ENCODE data around the gene SULT4A1.

SULT4A1 gene

DNA sequence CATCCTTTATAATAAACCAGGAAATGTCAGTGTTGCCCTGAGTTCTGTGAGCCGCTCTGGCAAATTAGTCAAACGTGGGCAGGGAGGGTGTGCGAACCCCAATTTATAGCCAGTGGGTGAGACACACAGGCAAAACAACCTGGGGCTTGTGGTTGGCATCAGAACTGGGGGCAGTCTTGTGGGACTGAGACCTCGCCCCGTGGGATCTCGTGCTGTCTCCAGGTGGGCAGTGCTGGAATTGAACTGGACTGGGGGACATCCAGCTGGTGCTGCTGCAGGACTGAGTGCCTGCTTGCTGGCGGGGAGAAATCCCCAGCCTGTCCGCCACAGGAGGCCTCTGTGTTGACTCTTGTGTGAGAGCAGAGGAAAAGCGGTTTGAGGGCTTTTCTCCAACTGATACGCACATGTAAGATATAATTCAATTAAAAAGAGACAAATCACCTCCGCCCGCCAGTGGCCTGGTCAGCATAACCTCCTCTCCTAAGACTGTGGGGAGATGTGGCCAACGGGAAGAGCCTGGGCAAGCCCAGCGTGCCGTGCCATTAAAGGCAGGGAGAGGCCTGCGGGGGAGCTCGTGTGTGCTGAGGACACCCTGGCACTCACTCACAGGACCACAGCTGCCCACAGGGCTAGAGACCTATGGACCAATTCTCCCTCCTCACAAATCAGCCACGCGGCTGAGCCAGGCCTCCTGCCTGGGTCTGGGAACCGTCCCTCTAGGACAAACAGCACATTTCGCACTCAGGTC, 18.4 kb downstream of the SULT4A1 start:
- DNase-seq, result no peak

DNA sequence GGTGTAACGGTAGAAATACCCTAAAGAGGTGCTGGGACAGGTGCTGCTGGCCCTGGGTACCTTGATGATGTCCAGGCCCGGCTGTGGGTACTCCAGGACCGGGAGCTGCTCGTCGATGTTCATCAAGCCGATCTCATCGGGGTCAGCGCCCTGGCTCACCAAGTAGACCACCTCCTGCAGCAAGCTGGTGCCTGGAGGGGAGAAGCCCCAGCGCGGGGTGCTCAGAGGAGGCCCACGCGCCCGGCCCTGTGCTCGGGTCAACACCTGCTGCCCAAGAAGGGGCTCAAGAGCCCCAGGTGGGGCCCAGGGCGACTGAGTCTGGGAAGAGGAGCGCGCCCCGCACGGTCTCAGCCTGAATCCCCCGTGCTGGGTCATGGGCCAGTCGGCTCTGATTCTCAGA, 20.6 kb downstream of the SULT4A1 start:
- no peak for DNase-seq

DNA sequence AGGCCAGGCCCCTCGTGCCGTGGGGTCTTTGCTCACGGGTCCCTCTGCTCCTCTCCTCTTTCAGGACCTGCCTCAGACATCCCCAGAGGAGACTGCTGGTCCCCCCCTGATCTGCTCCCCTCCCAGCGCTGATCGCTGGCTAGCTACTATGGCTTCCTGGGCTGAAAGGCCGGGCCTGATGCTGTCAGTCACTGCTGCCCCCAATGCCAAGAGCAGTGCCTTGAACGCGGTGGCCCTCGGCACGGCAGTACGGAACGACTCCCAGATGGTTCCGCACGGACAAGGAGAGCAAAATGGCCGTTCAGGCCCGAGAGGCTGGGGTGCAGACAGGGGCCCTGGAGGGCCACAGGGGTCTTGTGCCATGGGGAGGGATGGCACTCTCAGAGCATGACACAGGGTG, 21.5 kb downstream of the SULT4A1 start:
- no peak for DNase-seq

DNA sequence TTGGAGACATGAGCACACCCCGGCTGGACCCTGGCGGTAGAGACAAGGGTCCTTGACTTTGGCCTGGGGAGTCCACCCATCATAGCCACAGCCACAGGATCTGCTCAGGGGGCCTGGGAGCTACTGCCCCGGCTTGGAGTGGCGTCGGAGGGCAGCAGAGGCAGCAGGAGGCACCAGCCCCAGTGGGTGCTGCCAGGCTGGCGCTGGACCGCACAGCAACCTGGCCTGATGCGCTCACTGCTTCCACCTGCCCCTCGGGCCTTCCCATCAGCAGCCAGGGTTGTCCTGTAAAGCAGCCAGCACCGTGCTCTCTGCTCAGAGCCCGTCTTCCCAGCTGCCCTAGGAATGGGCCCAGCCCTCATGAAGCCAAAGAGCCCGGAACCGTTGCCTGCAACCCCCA, 21.9 kb downstream of the SULT4A1 start:
- no peak for DNase-seq

DNA sequence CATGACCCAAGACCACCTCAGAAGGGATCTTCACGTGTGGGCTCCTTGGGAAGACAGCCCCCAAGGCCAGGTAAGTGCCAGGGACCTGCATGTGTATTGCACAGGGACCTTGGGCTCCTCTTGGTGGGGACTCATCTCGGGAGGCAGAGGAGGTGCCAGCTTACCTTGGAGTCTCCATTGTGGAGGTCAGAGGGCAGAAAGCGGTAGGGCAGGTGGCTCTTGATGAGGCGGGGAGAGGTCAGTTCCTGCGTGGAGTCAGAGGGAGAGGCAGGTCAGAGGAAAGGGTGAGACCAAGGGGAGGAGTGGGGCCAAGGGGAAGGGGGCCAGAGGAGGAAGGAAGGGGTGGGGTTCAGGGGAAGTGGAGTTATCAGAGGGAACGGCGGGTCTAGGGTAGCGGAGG, 22.5 kb downstream of the SULT4A1 start:
- no peak for DNase-seq

DNA sequence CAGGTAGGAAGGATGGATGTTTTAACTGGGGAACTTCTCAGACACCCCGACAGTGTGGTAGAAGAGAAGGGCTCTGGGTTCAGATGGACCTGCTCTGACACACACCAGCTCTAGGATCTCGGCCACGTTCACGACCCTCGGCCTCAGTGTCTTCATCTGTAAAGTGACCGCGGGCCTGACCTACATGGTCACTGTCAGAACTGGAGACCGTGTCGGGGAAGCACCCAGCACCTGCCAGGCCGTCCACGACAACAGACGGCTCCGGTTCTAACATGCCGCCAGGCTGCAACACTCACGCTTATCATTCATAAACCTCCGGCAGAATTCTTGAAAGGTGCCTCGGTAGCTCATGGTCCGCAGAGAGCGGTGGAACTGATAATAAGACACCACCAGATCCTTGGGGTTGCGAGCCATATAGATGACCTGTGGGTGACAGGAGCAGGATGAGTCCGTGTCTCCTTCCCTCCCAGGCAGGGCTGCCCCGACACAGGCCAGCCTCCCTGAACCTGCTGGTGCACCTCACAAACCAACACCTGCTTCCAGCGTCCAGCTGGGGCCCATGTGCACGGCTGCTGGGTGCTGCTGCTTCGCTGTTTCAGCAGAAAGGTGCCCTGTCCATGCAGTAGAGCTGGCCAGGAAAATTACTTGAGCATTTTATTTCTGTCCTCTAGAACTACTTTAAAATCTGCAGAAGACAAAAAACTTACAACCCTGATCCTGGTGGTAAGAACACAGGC, 23.6 kb downstream of the SULT4A1 start:
- DNase-seq, result no peak

DNA sequence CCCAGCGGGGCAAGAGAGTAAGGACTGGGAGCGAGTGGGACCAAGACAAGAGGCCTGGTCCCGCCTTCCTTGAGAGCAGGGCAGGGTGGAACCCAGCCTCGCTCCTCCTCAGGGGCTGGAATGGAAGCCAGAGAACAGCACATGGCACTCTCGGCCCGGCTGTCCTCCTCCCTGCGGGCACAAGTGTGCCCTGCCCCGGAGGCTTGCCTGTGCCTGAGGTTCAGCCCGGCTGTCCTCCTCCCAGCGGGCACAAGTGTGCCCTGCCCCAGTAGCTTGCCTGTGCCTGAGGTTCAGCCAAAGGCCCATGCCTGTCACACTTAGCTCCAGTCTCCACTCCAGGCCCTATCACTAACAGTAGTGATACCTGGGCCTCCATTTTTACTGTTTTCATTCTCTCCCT, 24.2 kb downstream of the SULT4A1 start:
- DNase-seq, result no peak

DNA sequence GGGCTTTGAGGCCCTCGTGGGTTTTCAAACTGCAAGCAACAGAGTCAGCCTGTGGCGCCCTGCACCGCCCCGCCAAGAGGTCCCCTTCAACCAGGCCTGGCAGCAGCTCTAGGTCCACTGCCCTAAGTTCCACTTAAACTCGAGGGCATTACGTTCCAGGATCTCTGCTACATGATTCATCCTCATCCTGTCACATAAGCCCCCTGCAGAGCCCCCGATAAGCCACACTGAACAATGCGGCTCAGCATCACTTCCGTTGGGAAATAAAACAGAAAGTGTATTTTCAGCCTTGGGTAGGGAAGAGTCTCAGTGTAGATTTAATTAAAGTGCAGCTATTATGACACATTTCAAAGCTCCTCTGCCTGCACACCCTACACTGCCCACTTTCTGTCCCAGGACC, 24.6 kb downstream of the SULT4A1 start:
- no peak for DNase-seq

DNA sequence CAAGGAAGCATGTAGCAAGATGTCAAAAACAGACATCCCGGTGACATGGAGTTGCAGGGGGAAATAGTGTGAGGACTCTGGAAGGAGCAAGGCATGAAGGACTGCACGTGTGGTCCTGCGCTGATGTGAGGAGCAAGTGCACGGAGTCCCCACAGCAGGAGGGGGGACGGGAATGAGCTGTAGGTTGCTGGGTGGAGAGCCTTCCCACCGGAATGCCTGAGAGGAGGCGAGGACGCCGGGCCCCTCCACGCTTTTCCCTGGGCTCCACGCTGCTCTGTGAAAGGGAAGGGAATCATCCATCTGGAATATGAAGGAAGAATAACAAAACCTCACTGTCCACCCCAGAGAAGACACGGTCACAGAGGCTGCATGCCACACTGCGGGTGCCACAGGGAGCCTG, 26.6 kb downstream of the SULT4A1 start:
- no peak for DNase-seq

DNA sequence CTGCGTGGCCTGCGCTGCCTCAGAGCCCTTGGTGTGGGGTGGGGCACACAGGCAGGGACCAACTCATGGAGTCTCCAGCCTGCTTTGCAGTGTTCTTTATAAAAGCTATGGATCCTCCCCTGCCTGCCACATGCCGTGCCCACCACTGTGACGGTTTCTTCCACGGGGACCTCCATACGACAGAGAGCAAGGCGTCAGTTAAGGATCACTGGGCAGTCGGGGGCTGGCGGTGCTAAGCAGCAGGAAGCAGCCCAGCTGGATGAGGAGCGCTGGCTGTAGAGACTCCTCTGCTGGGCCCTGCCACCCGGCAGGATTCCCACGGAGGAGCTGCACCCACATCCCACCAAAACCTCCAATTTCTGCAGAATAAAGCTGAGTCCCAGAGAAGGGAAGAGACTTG, 27.1 kb downstream of the SULT4A1 start:
- no peak for DNase-seq

DNA sequence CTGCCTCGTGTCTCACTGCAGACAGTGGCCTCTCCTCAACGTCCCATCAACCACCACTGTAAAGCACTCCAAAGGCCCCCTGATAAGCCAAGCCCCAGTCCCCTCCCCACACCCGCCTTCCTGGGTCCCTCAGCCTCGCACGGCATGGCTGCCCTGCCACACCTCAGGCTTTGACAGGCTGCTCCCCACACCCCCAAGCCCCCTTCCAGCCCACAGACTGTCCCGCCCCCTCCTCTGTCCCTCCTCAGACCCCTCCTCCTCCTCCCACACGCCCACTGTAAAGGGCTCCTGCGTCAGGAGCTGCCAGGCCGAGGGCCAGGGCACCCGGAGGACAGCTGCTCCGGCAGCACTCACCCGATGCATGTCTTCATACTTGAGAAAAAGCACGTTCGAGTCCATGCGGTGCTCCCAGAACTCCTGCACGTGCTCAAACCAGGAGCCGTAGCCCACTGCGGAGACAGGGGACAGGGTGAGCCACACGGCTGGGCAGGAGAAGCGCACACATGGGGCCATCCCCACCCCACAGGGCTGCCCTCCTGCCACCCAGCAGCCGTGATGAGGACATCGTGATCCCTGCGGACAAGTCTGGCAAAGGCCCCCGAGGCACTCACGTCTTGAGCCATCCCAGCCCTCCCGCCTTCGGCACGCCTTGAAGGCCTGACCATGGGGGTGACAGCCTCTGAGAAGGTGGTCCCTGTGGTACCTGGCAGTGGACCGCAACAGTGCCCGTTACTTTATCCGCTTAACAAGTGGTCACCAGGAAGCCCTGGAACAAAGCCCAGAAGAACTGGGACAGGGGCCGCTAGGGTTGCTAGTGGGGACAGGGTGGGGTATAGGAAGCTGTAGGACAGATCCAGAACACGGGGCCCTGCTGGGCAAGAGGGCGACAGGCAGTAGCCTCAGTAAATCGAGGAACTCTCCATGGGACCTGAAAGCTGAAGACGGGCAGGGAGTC, 28.8 kb downstream of the SULT4A1 start:
- DNase-seq, result no peak

DNA sequence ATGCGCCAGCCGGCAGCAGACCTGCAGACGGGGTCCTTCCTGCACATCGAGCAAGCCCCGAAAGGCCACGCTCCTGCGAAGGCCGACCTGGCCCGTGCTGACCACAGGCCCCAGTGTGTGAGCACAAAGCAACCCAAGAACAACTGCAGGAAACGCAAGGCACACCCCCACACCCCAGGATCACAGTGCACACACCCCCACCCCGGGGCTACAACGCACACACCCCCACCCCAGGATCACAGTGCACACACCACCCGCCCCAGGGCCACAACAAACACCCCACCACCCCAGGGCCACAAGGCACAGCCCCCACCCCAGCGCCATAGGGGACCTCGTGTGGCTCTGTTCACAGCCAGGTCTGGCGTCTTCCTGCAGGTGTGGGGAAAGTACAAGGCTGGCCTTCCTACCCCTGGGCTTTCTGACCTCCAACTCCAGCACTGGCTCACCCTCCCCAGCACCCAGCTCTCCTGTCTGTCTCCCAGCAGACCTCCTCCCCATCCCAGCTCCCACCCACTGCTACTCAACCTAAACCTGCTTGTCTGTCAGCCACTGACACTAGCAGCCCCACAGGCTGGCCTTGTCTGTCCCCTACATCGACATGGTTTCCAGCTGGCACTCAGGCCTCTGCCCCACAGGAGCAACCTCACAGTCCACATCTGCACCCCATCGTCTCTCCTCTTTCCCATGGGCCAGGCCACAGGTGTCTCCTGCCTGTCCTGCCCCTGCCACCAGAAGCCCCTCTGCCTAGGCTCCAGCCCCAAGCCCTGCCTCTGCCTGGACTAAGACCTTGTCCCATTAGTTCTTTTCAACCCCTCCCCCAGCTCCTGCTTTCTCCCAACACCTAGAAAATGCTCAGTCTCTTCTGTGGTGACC, 29.7 kb downstream of the SULT4A1 start:
- DNase-seq, result no peak

DNA sequence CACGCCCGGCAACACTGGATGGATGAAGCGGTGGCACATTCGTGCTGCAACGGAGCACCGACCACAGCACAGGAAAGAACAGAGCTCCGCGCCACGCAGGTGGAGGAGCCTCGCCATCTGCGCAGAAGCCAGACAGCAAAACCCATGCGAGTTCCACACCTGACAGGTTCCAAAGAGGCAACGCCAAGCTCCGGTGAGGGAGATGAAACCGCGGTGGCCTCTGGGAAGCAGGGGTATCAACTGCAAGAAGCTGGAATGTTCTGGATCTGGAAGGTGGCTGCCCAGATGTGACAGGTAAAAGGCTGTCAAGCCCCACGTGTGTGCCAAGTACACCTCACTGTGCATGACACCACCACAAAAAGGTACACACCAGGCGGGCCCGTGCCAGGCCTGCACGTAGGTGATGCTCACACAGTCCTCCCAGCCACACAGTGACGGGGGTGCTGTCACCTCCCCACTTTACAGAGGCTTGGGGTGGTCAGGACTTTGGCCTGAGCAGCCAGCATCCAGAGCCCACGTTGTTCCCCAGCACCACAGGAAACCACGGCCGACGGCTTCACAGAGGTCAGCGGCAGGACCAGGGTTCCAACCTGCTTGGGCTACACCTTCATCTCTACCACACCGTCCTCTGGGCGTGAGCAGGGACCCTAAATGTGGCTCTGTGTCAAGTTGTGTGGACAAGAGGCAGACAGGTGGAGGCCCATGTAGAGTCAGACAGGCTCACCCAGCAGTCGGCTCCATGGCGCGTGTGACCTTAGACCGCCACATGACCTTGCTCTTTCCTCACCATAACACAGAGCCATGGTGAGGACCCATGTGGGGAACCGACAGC, 30.5 kb downstream of the SULT4A1 start:
- DNase-seq, result no peak

DNA sequence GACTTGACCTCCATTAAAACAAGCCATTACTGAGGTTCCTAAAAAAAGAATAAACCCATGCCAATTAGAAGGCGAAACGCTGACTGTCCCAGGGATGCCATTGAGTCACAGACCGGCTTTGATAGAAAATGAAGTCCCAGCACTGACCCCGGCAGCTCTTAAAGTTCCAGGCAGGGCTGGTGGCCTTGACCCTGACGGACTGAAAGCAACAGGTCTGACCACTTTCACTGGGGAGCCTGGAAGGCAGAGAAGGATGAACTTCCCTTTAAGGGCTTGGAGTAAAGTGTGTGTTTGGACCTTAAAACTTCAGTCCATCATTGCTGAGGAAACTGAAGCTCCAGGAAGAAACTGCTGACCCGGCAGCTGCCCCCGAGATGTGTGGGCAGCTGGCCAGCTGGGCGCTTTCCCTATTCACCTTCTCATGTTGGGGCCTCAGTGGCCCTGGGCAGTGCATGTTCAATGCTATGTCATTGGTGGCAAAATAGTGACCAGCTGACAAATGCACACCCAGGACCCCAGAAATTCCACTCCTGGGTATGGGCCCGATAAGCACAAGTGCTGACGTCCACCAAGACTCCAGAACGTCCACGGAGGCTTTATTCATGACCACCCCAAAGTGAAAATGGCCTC, 31.3 kb downstream of the SULT4A1 start:
- DNase-seq, result no peak

DNA sequence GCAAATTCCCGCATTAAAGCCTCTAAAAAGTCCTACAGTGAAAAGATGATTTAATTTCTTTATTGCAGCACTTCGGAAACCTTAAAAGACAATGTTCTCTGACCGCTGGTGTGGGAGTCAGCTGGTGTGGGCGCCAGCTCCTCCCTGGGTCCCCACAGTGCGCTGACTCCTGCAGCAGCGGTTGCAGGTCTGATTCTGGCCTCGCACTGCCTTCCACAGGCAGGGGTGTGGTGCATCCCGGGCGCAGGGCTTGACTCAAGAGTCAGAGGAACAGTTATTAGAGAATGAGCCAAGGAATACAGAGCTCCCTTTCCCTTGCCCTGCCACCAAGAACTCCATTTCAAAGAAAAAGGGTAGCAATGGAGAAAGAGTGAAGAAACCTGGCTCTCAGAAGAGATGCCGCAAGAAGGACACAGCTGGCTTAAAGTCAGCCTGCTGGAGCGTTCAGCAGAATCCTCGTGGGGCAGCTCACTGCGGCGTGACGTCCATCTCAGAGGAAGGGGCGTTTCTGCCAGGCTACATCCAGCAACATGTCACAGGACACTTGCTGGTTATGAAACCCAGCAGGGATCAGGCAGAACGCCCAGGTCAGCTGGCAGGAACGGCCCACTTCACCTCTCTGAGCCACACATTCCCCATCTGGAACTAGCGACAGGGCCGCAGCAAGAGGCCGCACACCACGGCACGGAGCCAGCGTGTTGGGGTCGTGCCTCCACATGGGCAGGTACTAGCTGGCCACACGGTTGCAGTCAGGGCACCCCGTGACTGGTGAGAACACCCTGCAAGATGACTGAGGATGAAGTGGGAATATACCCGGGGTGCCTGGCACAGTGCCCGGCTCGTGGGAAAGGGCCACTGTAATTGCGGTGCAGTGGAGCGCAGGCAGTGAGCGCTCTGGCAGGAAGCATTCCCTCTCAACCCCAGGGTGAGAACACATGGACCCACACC, 32.1 kb downstream of the SULT4A1 start:
- DNase-seq, result peak; percentile 90

DNA sequence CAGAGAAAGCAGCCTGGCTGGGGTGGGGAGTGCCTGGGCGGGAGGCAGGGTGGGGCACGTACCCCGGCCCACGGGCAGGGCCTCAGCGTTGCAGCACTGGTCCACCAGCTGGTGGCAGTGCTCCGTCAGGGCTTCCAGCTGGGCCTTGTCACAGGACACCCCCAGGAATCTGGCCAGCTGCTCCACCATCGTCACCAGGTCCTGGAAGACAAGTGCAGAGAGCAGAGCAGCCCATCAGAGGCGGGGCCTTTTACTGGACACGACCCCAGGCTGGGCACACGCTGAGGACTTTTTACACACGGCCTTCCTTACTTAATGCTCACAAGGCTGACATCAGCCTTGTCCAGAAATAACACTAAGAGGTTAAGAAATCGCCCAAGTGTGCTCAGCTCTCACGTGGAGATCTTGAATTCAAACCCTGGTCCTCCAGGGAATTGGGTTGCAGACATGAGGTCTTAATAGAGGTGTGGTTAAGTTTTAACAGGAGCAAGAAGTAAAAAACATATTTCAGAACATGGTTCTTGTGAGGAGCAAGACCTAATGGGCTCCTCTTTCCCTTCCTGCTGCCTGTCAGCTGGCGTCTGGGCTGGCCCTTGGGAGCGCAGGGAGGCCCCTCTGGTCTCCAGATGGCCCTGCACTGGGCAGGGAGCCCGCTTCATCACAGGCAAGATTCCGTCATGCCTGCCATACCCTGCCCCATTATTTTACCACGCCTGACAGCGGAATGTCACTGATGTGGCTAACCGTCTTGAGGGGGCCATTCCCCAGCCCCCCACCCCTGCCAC, 33.1 kb downstream of the SULT4A1 start:
- DNase-seq, result peak; percentile 61

DNA sequence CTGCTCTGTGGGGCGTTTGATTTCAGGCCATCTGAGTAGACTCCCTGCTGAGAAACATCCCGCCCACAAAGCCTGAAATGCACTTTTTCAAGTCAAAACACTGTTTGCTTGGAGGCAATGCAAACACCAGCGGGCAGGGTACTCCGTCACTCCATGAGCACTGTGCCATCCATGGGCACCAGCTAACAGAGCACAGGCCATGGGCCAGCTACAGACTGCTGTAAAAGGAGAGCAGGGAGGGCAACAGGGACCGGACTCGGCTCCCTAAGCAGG, 33.7 kb downstream of the SULT4A1 start:
- peak; percentile 22 for DNase-seq

DNA sequence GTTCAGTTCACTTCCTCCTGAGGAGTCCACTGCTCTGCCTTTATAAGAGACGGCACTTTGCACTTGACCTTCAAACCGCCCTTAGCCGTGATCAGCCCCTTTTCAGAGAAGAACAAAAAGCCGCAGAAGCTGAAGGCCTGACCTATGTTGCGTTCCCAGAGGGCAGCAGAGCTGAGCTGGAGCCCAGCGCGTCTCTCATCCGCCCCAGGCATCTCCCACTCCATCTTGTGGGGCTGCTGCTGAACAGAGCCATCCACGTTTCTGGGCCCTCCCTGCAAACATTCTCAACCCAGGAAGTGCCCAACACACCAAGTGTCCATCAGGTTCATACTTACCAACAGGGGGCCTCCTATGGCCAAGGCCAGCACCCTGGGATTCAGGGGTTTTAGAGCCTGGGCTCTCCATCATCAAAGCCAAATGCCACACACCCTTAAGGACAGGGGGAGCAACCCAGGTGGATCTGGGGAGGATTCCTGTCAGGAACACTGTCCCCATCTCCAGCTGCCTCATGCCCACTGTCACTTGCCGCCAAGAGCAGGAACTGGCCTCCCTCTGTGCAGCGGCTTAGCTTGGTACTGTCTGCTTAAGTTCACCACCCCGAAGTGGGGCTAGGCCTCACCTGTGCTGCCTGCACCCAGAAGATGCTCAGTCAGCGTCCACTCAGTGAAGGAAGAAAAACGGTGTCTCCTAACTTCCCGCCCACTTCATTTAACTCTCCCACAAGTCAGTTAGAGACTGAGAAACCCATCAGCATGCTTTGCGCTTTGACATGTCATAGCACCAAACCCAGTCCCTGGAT, 34.2 kb downstream of the SULT4A1 start:
- no peak for DNase-seq
